Dedifferentiated amniotic fluid mesenchymal stem cell (primary cell): ENCODE measurements around the gene B4GAT1.
"Not testable (repeated sequence)": the region's sequence is repeated elsewhere in the genome, so short reads cannot be mapped to it uniquely, and the experiment has no call there.

Experiments used
- DNase-seq: peaks from one replicate; pipeline ENCODE4 v3.0.0-alpha.2; 2016; ENCODE audit errors: extremely low spot score

B4GAT1 gene

GRCh38 chr11:66322732-66323427 is 24.5 kb downstream of the B4GAT1 start:
- DNase-seq: no peak

GRCh38 chr11:66321606-66322005 is 25.8 kb downstream of the B4GAT1 start:
- DNase-seq: no peak

- not testable (repeated sequence) for DNase-seq
Measured at GRCh38 chr11:66320748-66321147, 26.7 kb downstream of the B4GAT1 start.

GRCh38 chr11:66320289-66320688 is 27.1 kb downstream of the B4GAT1 start:
- not testable (repeated sequence) for DNase-seq

- DNase-seq: no peak
Measured at GRCh38 chr11:66318600-66318970, 28.8 kb downstream of the B4GAT1 start.

- DNase-seq: peak; percentile 69
Measured at GRCh38 chr11:66317723-66318599, 29.5 kb downstream of the B4GAT1 start.

GRCh38 chr11:66317322-66317722 is 30.1 kb downstream of the B4GAT1 start:
- DNase-seq: peak; percentile 38

GRCh38 chr11:66316849-66317251 is 30.6 kb downstream of the B4GAT1 start, which contains the start of gene CD248:
Gene CD248 (minus strand): TSS chr11:66317044. CDS start chr11:66317027, 17 bp downstream.
- DNase-seq: peak; percentile 37

GRCh38 chr11:66315921-66316811 is 31.3 kb downstream of the B4GAT1 start:
- DNase-seq: no peak

GRCh38 chr11:66315498-66315885 is 31.9 kb downstream of the B4GAT1 start:
- DNase-seq: no peak

- no peak for DNase-seq
Measured at GRCh38 chr11:66314561-66315497, 32.6 kb downstream of the B4GAT1 start.

- DNase-seq: no peak
Measured at GRCh38 chr11:66314186-66314501, 33.3 kb downstream of the B4GAT1 start.

GRCh38 chr11:66313321-66314185 is 33.9 kb downstream of the B4GAT1 start:
- DNase-seq: no peak

- DNase-seq: peak; percentile 99
Measured at GRCh38 chr11:66312549-66313320, 34.7 kb downstream of the B4GAT1 start.

- peak; percentile 85 for DNase-seq
Measured at GRCh38 chr11:66311965-66312548, 35.4 kb downstream of the B4GAT1 start.

- DNase-seq: no peak
Measured at GRCh38 chr11:66311470-66311964, 35.9 kb downstream of the B4GAT1 start.

GRCh38 chr11:66310803-66311440 is 36.5 kb downstream of the B4GAT1 start:
- not testable (repeated sequence) for DNase-seq

GRCh38 chr11:66310324-66310723 is 37.1 kb downstream of the B4GAT1 start:
- no peak for DNase-seq
